GM12878 (cell line): ENCODE results near the gene FAM9C. TPM values are rescaled to one million over a fixed set of nuclear protein-coding genes. Genes with fewer than 3 reads are reported as not detected.

Source experiments
- ATAC-seq: fragments of 200-7000 bp; cut with Tn5 transposase; 3 replicates; pipeline ENCODE4 v1.9.1; 2020; ENCODE audit warnings: mild to moderate bottlenecking, moderate library complexity
- BruUV-seq: library from RNA; stranded (reverse); fragments of 400-500 nt; replicated peaks from 2 replicates; lab custom pipeline; 2021; lab: Mats Ljungman, UMichigan
- CTCF ChIA-PET: fragments of 300-600 bp; sonication (Branson Sonifier 250); formaldehyde crosslinking; extraction: SDS; loops from one replicate; lab custom pipeline; 2021; ENCODE audit warnings: inconsistent platforms; lab: Yijun Ruan, JAX
- POLR2A ChIA-PET: fragments of 350-600 bp; formaldehyde crosslinking; extraction: SDS; loops from one replicate; lab custom pipeline; 2021; ENCODE audit warnings: inconsistent platforms; lab: Charles Lee
- RAD21 ChIA-PET: fragments of 300-600 bp; sonication (Branson Sonifier 250); formaldehyde crosslinking; loops from one replicate; lab custom pipeline; 2023; ENCODE audit warnings: antibody characterized with exemption; ENCODE audit not compliant: unreplicated experiment; lab: Charles Lee
- SMC1A ChIA-PET: fragments of 300-600 bp; sonication (Branson Sonifier 250); formaldehyde crosslinking; loops from one replicate; lab custom pipeline; 2023; ENCODE audit not compliant: unreplicated experiment, uncharacterized antibody; lab: Charles Lee
- DNase-seq: peaks from one replicate; pipeline ENCODE4 v3.0.0-alpha.2; 2011; ENCODE audit warnings: low read depth, low spot score
- FAIRE-seq: peaks from 3 replicates; lab custom pipeline; 2011; peaks lifted over from hg19 to GRCh38; lab: Jason Lieb, UNC
- H2AFZ ChIP-seq: 2 replicates; pipeline ENCODE4 v1.6.0; 2011; ENCODE audit warnings: low read depth, low read length, control low read depth; ENCODE audit not compliant: control insufficient read depth
- H3K27ac ChIP-seq: 2 replicates; pipeline ENCODE4 v1.5.1; 2011; ENCODE audit warnings: control low read depth; ENCODE audit not compliant: control insufficient read depth, insufficient read depth
- H3K27me3 ChIP-seq, 2 experiments: replicated peaks in 1 of 2; 2 replicates each; pipeline versions ENCODE4 v1.6.0 to v1.6.1; 2011; ENCODE audit warnings: low read length in 1 of 2; ENCODE audit not compliant: control insufficient read depth in 2 of 2, insufficient read depth in 2 of 2
- H3K36me3 ChIP-seq, 2 experiments: 2 replicates each; pipeline ENCODE4 v1.5.1; 2011; ENCODE audit warnings: low read length in 1 of 2; ENCODE audit not compliant: control insufficient read depth in 2 of 2, insufficient read depth in 2 of 2
- H3K4me1 ChIP-seq: 2 replicates; pipeline ENCODE4 v1.6.1; 2011; ENCODE audit warnings: mild to moderate bottlenecking, low read length, moderate library complexity, mixed read lengths; ENCODE audit not compliant: control insufficient read depth, insufficient read depth
- H3K4me2 ChIP-seq: 2 replicates; pipeline ENCODE4 v1.6.0; 2011; ENCODE audit warnings: control low read depth; ENCODE audit not compliant: control insufficient read depth, insufficient read depth
- H3K4me3 ChIP-seq: fragments of 200-600 bp; sonication (generic); 2 replicates; pipeline ENCODE4 v1.5.1; 2016
- H3K79me2 ChIP-seq: 2 replicates; pipeline ENCODE4 v1.6.0; 2011; ENCODE audit warnings: low read length; ENCODE audit not compliant: control insufficient read depth, insufficient read depth
- H3K9ac ChIP-seq: 2 replicates; pipeline ENCODE4 v1.8.0; 2011; ENCODE audit warnings: low read length, control low read depth, mixed read lengths; ENCODE audit not compliant: control insufficient read depth, insufficient read depth
- H3K9me3 ChIP-seq: replicated peaks from 3 replicates; pipeline ENCODE4 v1.5.1; 2011; ENCODE audit warnings: mild to moderate bottlenecking, low read length; ENCODE audit not compliant: control insufficient read depth, insufficient read depth
- H4K20me1 ChIP-seq: 2 replicates; pipeline ENCODE4 v1.6.0; 2011; ENCODE audit not compliant: control insufficient read depth, insufficient read depth
- CBFB ChIP-seq: IDR thresholded peaks from 2 replicates; pipeline ENCODE4 v1.6.1; 2016; ENCODE audit warnings: antibody characterized with exemption, low read depth
- CHD1 ChIP-seq: IDR thresholded peaks from 2 replicates; pipeline ENCODE4 v1.6.1; 2012; ENCODE audit warnings: low read depth, low read length, improper control_type of control experiment
- EZH2 ChIP-seq: IDR thresholded peaks from 2 replicates; pipeline ENCODE4 v1.6.1; 2012; ENCODE audit warnings: low read depth, mild to moderate bottlenecking, control low read depth, inconsistent platforms, low read length, borderline replicate concordance; ENCODE audit not compliant: control insufficient read depth
- FOS ChIP-seq: IDR thresholded peaks from 3 replicates; pipeline ENCODE4 v1.6.1; 2011; ENCODE audit warnings: borderline replicate concordance; ENCODE audit not compliant: insufficient read length; ENCODE audit errors: extremely low read depth
- FOXK2 ChIP-seq: fragments of 450-650 bp; IDR thresholded peaks from 2 replicates; pipeline ENCODE4 v1.6.1; 2017; ENCODE audit warnings: mild to moderate bottlenecking, moderate library complexity
- GABPA ChIP-seq: IDR thresholded peaks from 2 replicates; pipeline ENCODE4 v1.6.1; 2014; ENCODE audit warnings: antibody characterized with exemption, low read depth, mild to moderate bottlenecking, inconsistent platforms
- HDAC2 ChIP-seq: fragments of 200-600 bp; sonication (generic); IDR thresholded peaks from 2 replicates; pipeline ENCODE4 v1.6.1; 2017
- KAT2A ChIP-seq: conservative IDR thresholded peaks from 2 replicates; pipeline ENCODE4 v1.6.1; 2011; ENCODE audit warnings: low read depth, low read length; ENCODE audit not compliant: control insufficient read depth
- MEF2A ChIP-seq: IDR thresholded peaks from 2 replicates; pipeline ENCODE4 v1.6.1; 2011; ENCODE audit warnings: low read depth, mild to moderate bottlenecking, low read length, moderate library complexity; ENCODE audit not compliant: insufficient read depth
- MTA2 ChIP-seq: fragments of 450-650 bp; IDR thresholded peaks from 2 replicates; pipeline ENCODE4 v1.6.1; 2016; ENCODE audit warnings: low read depth, mild to moderate bottlenecking, moderate library complexity
- NFXL1 ChIP-seq: fragments of 450-650 bp; IDR thresholded peaks from 2 replicates; pipeline ENCODE4 v1.6.1; 2017; ENCODE audit warnings: antibody characterized with exemption, mild to moderate bottlenecking, borderline replicate concordance
- PML ChIP-seq: IDR thresholded peaks from 2 replicates; pipeline ENCODE4 v1.6.1; 2012; ENCODE audit warnings: low read length, inconsistent platforms
- RBBP5 ChIP-seq: fragments of 200-600 bp; sonication (generic); conservative IDR thresholded peaks from 2 replicates; pipeline ENCODE4 v1.6.1; 2016
- SIX5 ChIP-seq: IDR thresholded peaks from 2 replicates; pipeline ENCODE4 v1.6.1; 2011; ENCODE audit warnings: mild to moderate bottlenecking, low read depth, low read length, moderate library complexity; ENCODE audit not compliant: severe bottlenecking
- SMARCA5 ChIP-seq: fragments of 450-650 bp; IDR thresholded peaks from 2 replicates; pipeline ENCODE4 v1.6.1; 2017; ENCODE audit warnings: mild to moderate bottlenecking
- SREBF2 ChIP-seq: IDR thresholded peaks from 2 replicates; pipeline ENCODE4 v1.6.1; 2012; ENCODE audit warnings: mild to moderate bottlenecking, low read length
- TCF7 ChIP-seq: IDR thresholded peaks from 2 replicates; pipeline ENCODE4 v1.6.1; 2014; ENCODE audit warnings: antibody characterized with exemption, borderline replicate concordance
- YBX1 ChIP-seq: fragments of 450-650 bp; IDR thresholded peaks from 2 replicates; pipeline ENCODE4 v1.6.1; 2016; ENCODE audit warnings: antibody characterized with exemption
- ZNF24 ChIP-seq: fragments of 450-650 bp; IDR thresholded peaks from 2 replicates; pipeline ENCODE4 v1.6.1; 2017; ENCODE audit warnings: antibody characterized with exemption, mild to moderate bottlenecking
- whole genome bisulfite sequencing: methylation state at CpG from one replicate; pipeline ENCODE4 v1.1.6; 2016; ENCODE audit warnings: low lambda C conversion rate; ENCODE audit not compliant: insufficient replicate concordance, insufficient coverage; ENCODE audit errors: missing lambda C conversion rate; 5-methylcytosine and 5-hydroxymethylcytosine counted together
- in situ Hi-C: fragments of 300-500 bp; cut with MboI; formaldehyde crosslinking; loops from 9 replicates; pipeline ENCODE4 v1.14.3; 2018; ENCODE audit warnings: mixed read lengths
- intact Hi-C: fragments of 100-400 bp; cut with micrococcal nuclease; formaldehyde crosslinking; loops from one replicate; pipeline ENCODE4 v1.14.2; 2022; ENCODE audit not compliant: unreplicated experiment
- polyA plus RNA-seq, 11 experiments: library from polyadenylated mRNA; depleted of rRNA in 4 of 11; unstranded in 6 of 11; stranded (reverse) in 5 of 11; fragments of >200 nt; fragmentation: Nextera tagmentation in 4 of 11; fragmentation: Illumina TruSeq in 1 of 11; extraction: Ambion mirVana in 4 of 11; extraction: Trizol in 1 of 11; gene quantifications; 1 replicate in 1 of 11; 2 replicates in 10 of 11; pipeline versions ENCODE4 v1.2.1 to v1.2.3, GENCODE V29; 2011 to 2016; ENCODE audit warnings: inconsistent platforms in 2 of 11, missing spikeins in 2 of 11, low read depth in 1 of 11
- total RNA-seq, 4 experiments: library from RNA; depleted of rRNA in 3 of 4; stranded (reverse); fragments of >200 nt in 3 of 4; fragmentation: Illumina TruSeq in 1 of 4; extraction: Trizol in 1 of 4; gene quantifications; 2 replicates each; pipeline versions ENCODE4 v1.2.1 to v1.2.3, GENCODE V29; 2013 to 2021
- TF ChIP-seq, protein P1 (sequence below): fragments of 450-650 bp; IDR thresholded peaks from 2 replicates; pipeline ENCODE4 v1.6.1; 2017; ENCODE audit warnings: mild to moderate bottlenecking
- TF ChIP-seq, protein P2 (sequence below): fragments of 450-650 bp; formaldehyde crosslinking; IDR thresholded peaks from 2 replicates; pipeline ENCODE4 v1.5.0; 2022; ENCODE audit warnings: mild to moderate bottlenecking, missing genetic modification characterization

FAM9C gene
- total and polyA plus RNA-seq, 10 of the 15 experiments (the other 5 are each of a cell fraction or from before 2014, with no cell fraction given), result 0.01 to 0.03 TPM; not detected in 8

GRCh38 chrX:13051529-13052172, 7.2 kb upstream of the FAM9C start:
- ChIA-PET CTCF (interaction anchor here (0.7 to 3.3 kb wide), 19 partner anchors 9 to 202 kb away, joined by 3 to 19 read pairs (median 5); no protein-coding TSS in a partner anchor), POLR2A (interaction anchor here (0.8 to 6.5 kb wide), 20 partner anchors 9 to 204 kb away, joined by 3 to 39 read pairs (median 5); no protein-coding TSS in a partner anchor), RAD21 (interaction anchor here (0.8 to 6.4 kb wide), 26 partner anchors 10 to 437 kb away, joined by 3 to 100 read pairs (median 11); no protein-coding TSS in a partner anchor), SMC1A (interaction anchor here (0.8 to 8.3 kb wide), 20 partner anchors 9 to 238 kb away, joined by 3 to 214 read pairs (median 13); no protein-coding TSS in a partner anchor)
- H3K4me3 ChIP-seq, result no peak overlapping the region
- DNase-seq (peak; percentile 71), ATAC-seq (peak; percentile 71), FAIRE-seq (peak; percentile 88)
- BruUV-seq, result TSS peak; percentile 98
- peaks cover 48% of the 10 kb centered on the region for H3K4me1 ChIP-seq
- no peaks in the 10 kb centered on the region for H3K27me3 ChIP-seq
- peaks cover 2% of the 10 kb centered on the region; the same call in 2 of the 3 replicates for H3K9me3 ChIP-seq
- H3K36me3 ChIP-seq, result no peaks in the 10 kb centered on the region; a peak in 1 of 4 replicates
- no peak overlapping the region; the same call in 1 of the 2 replicates for H2AFZ ChIP-seq
- H3K4me2 ChIP-seq, result peak overlapping the region; percentile 17
- in situ Hi-C loops (no loop called here), intact Hi-C loops (loop anchor here (1.0 to 2.0 kb wide), 6 partner anchors 21 to 67 kb away; no protein-coding TSS in a partner anchor)
- H3K27ac ChIP-seq, result peak overlapping the region; percentile 69
- H3K9ac ChIP-seq, result peak overlapping the region; percentile 4; the same call in 1 of the 2 replicates
- H4K20me1 ChIP-seq, result no peaks in the 10 kb centered on the region
- H3K79me2 ChIP-seq, result no peaks in the 10 kb centered on the region
- 12% methylated on average over 4 of the region's 4 CpGs for WGBS
- TF ChIP-seq, protein P1, sequence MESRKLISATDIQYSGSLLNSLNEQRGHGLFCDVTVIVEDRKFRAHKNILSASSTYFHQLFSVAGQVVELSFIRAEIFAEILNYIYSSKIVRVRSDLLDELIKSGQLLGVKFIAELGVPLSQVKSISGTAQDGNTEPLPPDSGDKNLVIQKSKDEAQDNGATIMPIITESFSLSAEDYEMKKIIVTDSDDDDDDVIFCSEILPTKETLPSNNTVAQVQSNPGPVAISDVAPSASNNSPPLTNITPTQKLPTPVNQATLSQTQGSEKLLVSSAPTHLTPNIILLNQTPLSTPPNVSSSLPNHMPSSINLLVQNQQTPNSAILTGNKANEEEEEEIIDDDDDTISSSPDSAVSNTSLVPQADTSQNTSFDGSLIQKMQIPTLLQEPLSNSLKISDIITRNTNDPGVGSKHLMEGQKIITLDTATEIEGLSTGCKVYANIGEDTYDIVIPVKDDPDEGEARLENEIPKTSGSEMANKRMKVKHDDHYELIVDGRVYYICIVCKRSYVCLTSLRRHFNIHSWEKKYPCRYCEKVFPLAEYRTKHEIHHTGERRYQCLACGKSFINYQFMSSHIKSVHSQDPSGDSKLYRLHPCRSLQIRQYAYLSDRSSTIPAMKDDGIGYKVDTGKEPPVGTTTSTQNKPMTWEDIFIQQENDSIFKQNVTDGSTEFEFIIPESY, result no peak
- TF ChIP-seq FOXK2 (no peak), SREBF2 (no peak), FOS (no peak), MEF2A (0 out of 2 replicates have a peak, but pooled peaks have one; percentile 51), CHD1 (no peak), SMARCA5 (no peak), TCF7 (no peak), HDAC2 (no peak), GABPA (no peak), YBX1 (no peak), SIX5 (no peak), PML (no peak), KAT2A (no peak), EZH2 (no peak), MTA2 (peak; percentile 92), NFXL1 (no peak), CBFB (no peak), ZNF24 (no peak), RBBP5 (no peak)
- TF ChIP-seq, protein P2, sequence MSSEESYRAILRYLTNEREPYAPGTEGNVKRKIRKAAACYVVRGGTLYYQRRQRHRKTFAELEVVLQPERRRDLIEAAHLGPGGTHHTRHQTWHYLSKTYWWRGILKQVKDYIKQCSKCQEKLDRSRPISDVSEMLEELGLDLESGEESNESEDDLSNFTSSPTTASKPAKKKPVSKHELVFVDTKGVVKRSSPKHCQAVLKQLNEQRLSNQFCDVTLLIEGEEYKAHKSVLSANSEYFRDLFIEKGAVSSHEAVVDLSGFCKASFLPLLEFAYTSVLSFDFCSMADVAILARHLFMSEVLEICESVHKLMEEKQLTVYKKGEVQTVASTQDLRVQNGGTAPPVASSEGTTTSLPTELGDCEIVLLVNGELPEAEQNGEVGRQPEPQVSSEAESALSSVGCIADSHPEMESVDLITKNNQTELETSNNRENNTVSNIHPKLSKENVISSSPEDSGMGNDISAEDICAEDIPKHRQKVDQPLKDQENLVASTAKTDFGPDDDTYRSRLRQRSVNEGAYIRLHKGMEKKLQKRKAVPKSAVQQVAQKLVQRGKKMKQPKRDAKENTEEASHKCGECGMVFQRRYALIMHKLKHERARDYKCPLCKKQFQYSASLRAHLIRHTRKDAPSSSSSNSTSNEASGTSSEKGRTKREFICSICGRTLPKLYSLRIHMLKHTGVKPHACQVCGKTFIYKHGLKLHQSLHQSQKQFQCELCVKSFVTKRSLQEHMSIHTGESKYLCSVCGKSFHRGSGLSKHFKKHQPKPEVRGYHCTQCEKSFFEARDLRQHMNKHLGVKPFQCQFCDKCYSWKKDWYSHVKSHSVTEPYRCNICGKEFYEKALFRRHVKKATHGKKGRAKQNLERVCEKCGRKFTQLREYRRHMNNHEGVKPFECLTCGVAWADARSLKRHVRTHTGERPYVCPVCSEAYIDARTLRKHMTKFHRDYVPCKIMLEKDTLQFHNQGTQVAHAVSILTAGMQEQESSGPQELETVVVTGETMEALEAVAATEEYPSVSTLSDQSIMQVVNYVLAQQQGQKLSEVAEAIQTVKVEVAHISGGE (CRISPR knock-in tag), result no peak
